GM18867 (cell line): ENCODE data around the gene JKAMP.

Source experiments
- ATAC-seq: cut with Tn5 transposase; IDR thresholded peaks from one replicate; pipeline ENCODE4 v1.9.1; 2021; ENCODE audit warnings: mild to moderate bottlenecking, moderate library complexity; ENCODE audit not compliant: unreplicated experiment

Gene JKAMP

GRCh38 chr14:59537476-59537875, 53.2 kb downstream of the JKAMP start:
- no peak for ATAC-seq

- no peak for ATAC-seq
These were observed 54.6 kb downstream of the JKAMP start for GRCh38 chr14:59538936-59539335.

- ATAC-seq = no peak
These were observed 56.5 kb downstream of the JKAMP start for GRCh38 chr14:59540852-59541251.

- no peak for ATAC-seq
These were observed 57.4 kb downstream of the JKAMP start for GRCh38 chr14:59541731-59542130.

DNA sequence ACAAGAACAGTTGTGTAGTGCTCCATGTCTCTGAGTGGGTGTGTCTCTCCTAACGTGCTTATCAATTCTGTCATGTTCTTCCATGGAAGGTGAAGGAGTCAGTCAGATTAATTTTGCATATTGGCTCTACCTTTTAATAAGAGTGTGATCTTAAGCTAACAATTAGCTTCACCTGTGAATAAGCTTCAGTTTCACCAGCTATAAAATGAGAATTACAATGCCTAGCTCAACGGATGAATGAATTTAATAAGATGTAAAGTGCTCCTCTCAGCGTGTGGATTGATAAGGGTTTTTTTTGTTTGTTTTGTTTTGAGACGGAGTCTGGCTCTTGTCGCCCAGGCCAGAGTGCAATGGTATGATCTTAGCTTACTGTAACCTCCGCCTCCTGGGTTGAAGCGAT, 59.6 kb downstream of the JKAMP start:
- ATAC-seq = no peak

DNA sequence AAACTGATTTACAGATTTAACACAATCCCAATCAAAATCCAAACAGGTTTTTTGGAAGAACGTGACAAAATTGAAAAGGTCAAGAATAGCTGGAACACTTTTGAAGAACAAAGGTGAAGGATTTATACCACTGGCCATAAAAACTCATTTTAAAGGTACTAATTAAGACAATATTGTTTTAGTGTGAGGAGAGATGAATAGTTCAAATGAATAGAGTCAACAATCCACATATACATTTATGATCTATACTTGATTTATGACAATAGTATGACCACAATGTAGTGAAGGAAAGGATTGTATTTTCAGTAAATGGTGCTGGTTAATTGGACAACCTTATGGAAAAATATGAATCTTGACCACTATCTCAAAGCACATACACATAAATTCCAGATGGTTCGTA, 63.0 kb downstream of the JKAMP start:
- ATAC-seq = no peak
